NCI-H446 (cell line): ENCODE measurements around the gene DYNLT2B.
A peak's percentile ranks its signal among the peaks of the same experiment; 100 is the strongest.
"Not testable (repeated sequence)": the region's sequence is repeated elsewhere in the genome, so short reads cannot be mapped to it uniquely, and the experiment has no call there.

Experiments
- DNase-seq, 2 experiments: peaks; one replicate each; lab custom pipeline; 2025; lab: John Stamatoyannopoulos, UW

DYNLT2B gene

DNA sequence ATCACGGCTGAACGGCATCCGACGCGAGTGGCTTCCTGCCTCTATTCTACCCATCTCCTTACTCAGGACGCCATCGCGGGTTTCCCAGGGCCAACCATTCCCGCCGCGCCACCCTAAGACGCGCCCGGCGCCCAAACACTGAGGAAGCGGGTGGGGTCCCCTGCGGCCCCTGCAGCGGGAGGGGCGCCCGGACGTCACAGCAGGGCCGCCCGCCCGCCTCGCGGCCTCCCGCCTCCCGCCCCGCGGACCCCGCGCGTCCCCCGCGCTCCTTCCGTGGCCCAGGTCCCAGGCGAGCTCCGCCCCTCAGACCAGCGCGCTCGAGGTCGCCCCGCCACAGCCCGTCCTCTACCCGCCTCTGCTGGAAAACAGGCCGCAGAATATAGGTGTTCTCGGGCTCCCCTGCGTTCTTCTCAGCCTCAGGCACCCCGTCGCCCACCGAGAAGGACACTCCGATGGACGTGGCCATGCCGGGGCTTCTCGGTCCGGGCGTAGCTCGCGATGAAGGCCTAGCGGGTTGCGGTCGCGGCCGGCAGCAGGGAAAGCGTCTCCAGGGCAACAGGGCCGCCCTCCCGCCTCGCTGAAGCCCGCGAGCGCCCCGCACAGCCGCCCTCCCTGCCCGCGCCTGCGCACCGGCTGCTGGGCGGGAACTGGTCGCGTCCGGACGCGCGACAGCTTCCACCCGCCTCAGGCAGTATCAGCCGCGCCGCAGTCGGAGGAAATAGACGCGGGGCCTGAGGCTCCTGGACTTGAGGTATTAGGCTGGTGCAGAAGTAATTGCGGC, at the start of gene DYNLT2B:
Gene DYNLT2B (minus strand): TSS at position 554 of the 781 bp plus-strand sequence. CDS start 88 bp downstream, at position 466.
- DNase-seq: peak; percentile 58 to 94

DNA sequence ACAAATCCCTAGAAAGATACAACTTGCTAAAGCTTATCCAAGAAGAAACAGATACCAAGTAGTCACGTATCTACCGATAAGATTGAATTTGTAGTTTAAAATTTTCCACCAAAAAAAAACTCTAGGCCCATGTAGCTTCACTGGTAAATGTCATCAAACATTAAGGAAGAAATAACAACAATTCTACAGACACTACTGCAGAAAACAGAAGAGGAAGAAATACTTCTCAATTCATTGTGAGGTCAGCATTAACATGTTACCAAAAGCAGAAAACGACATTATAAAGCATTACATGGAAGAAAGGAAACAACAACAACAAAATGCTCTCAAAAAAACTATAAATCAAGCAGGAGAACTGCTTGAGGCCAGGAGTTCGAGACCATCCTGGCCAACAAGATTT, 47.7 kb upstream of the DYNLT2B start:
- DNase-seq: no peak

DNA sequence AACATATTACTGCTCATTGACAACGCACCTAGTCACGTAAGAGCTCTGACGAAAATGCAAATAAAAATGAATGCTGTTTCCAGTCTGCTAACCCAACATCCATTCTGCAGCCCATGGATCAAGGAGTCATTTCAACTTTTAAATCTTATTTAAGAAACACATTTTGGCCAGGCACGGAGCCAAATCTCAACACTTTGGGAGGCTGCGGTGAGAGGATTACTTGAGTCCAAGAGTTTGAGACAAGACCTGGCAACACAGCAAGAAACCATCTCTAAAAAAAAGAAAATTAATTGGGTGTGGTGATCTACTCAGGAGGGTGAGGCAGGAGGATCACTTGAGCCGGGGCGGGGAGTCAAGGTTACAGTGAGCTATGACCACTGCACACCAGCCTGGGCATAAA, 42.5 kb upstream of the DYNLT2B start:
- no peak for DNase-seq

DNA sequence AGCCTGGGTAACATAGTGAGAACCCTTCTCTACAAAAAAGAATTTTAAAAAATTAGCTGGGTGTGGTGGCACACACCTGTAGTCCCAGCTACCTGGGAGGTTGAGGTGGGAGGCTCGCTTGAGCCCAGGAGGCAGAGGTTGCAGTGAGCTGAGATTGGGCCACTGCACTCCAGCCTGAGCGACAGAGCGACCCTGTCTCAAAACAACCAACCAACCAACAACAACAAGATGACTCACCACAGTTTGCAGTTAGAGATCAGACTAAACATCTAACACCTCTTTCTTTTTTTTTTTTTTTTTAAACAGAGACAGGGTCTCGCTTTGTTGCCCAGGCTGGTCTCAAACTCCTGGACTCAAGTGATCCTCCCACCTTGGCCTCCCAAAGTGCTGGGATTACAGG, 40.5 kb upstream of the DYNLT2B start:
- DNase-seq: not testable (repeated sequence)

DNA sequence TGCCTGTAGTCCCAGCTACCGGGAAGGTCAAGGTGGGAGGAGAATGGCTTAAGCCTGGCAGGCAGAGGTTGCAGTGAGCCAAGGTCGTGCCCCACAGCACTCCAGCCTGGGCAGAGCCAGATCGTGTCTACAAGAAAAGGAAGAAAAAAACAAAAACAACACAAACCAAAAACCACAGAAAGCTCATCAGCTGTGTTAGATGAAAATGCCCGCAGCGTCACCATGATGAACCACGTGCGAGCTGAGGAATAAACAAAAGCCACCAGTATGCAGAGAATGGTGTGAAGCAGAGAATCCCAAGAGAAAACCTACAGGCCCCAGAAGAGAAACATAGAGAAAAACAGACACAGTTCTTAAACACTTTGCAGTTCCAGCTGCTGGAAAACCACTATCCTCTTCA, 39.9 kb upstream of the DYNLT2B start:
- DNase-seq: no peak

DNA sequence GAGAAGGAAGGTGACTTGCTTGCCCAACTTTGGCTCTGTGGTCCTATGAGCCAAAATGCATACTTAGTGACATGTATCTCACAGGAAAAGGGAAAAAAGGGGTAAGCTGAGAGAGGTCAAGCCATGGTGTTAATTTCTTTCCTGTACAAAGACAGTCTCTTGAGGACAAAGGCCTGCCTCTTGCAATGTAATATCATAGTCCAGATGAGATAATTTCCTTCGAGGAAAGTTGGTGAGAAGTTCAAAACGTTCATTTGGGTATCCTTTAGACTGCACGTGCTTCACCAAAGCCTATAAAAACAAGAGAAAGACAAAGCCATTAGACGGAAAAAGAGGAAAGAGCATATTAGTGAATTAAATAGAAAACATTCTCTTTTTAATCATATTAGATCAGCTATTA, 38.5 kb upstream of the DYNLT2B start:
- DNase-seq: no peak

DNA sequence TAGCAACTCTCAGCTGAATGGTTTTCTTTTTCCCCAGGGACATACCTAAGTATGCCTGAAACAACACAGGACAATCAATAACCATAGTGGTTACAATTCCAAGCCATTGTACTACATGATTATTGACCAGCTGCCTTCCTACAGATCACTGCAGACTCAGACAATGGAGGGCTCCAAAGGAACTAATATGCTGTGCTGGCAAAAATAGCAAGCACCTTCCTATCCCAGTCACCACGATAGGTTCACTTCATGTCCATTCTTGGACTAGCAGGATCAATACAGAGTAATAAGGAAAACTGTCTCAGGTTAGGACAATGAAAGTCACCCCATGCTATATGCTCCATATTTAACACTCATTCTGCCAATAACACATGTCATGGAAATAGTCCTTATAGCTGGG, 37.6 kb upstream of the DYNLT2B start:
- DNase-seq: no peak

DNA sequence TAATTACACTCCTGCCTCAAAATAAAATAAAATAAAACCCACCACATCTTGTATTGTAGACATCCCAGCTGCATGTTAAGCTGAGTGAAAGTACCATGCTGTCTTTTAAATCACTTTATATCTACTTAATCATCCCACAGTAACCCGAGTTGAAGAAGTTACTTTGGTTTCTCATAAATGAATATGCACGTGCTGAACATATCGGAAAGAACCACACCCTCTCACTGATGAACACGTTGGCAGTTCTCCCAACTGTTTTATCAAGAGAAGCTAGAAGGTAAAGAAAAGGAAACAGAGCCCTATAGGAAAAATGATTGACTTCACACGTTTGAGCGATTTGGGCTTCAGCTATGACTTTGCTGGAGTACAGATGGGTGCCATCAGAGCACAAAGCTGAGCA, 36.1 kb upstream of the DYNLT2B start:
- DNase-seq: no peak

DNA sequence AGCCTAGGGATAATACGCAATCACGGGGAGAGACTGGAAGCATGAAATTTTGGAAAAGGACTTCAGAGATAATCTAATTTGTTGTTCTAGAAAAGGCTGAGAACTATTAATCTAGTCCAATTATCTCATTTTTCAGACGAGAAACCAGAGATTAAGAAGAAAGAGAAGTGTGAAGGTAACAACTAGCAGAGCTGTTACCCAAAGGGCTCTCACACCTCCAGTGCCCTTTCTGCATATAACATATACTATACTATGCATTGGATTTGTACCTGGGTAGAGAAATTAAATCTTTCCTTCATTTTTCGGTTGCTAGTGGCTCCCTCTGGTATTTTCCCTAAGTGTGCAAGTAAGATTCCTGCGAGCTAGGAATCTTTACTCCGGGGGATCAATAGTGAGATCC, 33.5 kb upstream of the DYNLT2B start:
- no peak for DNase-seq

DNA sequence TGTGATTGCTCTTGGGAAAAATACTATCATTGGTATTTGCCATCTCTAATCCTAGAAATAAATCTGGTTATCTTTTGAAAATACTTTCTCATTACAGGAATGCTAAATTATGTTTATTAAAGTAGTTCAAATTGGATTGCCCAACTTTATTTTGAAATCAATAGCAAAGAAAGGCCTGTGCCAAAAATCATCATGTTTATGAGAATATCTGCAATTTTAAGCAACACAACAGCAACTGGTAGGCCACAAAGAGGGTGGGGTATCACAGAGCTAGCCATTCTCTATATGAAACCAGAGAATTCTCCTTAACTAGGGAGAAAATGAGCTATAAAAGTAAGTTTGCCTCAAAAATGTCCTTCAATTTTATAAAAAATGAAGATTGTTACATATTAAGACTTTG, 32.0 kb upstream of the DYNLT2B start:
- DNase-seq: no peak

DNA sequence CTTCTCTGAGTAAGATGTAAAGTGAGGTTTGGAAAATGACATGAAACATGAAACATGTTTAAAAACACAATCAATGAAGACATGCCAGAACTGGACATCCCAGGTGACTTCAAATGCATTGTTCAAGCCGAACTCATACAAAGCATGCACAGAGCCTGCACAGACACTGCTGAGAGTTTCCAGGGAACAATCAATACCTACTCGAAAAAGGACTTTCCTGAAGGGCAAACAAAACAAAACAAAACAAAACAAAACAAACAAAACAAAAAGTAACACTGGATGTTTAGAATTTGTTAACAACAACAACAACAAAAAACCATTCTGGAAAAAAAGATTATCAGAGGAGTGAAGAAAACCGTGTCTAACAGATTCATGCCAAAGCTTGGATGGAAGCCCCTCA, 30.7 kb upstream of the DYNLT2B start:
- DNase-seq: no peak

DNA sequence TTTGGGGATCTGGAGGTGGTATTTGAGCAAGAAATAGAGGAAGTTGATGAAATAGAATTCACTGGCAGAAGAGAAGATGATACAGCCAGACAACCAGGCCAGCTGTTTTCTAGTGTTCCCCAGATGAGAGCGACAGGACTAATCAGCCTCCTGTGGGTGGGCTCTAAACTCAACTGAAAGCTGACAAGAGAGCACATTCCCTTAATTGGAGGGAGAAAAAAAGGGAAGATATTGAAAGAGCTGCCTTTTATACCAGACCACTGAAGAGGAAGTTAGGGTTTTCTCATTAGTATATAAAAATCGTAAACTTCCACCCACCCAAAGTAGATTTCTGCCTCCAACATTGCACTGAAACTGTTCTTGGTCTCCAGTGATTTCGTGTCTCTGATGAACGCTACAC, 26.6 kb upstream of the DYNLT2B start:
- DNase-seq: no peak

DNA sequence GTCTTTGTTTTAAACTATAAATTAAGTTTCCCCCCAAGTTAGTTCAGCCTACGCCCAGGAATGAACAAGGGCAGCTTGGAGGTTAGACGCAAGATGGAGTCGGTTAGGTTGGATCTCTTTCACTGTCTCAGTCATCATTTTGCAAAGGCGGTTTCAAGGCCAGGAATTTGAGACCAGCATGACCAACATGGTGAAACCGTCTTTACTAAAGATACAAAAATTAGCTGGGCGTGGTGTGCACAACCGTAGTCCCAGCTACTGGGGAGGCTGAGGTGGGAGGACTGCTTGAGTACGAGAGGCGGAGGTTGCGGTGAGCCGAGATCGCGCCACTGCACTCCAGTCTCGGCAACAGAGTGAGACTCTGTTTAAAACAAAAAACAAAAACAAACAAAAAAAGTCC, 25.9 kb upstream of the DYNLT2B start:
- DNase-seq: not testable (repeated sequence)

DNA sequence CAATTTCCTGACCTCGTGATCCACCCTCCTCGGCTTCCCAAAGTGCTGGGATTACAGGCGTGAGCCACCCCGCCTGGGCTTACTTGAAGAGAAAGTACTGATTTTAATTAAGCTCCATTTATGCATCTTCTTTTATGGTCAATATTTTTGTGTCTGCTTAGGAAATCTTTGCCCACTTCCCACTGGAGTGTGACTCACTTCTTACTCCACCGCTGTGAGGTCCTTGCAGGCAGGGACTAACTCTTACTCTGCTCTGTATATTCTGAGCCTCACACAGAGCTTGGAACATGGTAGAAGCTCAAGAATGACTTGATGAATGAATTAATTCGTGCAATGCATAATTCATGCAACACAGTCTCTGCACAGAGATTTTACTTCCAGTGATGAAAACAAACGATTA, 23.1 kb upstream of the DYNLT2B start:
- DNase-seq: no peak

DNA sequence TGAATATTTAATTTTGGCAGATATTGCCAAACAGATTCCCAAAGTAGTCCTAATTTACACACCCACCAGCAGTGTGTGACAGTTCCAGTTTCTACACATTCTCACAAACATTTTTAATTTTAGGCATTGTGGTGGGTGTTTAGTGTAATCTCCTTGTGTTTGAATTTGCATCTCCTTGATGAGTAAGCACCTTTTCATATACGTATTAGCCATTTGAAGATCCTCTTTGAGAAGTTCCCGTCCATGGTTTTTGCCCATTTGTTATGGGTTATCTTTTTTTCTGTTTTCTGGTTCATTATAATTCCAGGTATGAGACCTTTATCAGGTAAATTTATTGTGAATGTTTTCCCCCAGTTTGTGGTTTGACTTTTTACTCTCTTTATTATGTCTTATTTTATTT, 22.4 kb upstream of the DYNLT2B start:
- DNase-seq: no peak

DNA sequence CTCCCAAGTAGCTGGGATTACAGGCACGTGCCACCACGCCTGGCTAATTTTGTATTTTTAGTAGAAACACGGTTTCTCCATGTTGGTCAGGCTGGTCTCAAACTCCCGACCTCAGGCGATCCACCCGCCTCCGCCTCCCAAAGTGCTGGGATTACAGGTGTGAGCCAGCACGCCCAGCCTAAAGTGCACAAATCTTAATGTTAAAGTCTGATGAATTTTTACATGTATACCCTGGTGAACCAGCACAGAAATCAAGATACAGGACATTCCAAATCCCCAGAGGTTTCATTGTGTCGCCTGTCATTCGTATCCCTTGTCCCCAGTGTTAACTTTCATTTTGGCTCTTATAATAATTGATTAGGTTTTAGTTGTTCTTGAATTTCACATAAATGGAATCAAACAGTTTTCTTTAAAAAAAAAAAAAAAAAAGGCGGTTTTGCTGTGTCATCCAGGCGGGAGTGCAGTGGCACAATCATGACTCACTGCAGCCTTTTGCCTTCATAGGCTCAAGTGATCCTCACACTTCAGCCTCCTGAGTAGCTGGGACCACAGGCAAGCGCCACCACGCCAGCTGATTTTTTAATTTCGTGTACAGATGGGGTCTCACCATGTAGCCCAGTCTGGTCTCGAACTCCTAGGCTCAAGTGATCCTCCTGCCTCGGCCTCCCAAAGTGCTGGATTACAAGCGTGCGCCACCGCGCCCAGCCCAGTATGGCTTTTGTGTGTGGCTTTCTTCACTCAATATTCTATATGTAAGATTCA, 21.6 kb upstream of the DYNLT2B start:
- DNase-seq: no peak

DNA sequence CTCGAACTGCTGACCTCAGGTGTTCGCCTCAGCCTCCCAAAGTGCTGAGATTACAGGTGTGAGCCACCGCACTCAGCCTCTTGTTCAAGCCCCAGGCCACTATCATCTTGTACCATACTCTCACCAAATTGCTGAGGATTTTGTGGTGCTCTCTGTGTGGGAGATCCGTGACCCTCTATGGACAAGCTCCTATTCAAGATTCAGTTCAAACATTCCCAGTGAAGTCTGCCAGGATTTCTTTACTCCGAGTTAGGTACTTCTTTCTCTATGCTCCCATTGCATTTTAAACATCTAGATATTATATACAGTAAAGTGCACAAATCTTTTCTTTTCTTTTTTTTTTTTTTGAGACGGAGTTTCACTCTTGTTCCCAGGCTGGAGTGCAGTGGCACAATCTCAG, 21.0 kb upstream of the DYNLT2B start:
- no peak for DNase-seq

DNA sequence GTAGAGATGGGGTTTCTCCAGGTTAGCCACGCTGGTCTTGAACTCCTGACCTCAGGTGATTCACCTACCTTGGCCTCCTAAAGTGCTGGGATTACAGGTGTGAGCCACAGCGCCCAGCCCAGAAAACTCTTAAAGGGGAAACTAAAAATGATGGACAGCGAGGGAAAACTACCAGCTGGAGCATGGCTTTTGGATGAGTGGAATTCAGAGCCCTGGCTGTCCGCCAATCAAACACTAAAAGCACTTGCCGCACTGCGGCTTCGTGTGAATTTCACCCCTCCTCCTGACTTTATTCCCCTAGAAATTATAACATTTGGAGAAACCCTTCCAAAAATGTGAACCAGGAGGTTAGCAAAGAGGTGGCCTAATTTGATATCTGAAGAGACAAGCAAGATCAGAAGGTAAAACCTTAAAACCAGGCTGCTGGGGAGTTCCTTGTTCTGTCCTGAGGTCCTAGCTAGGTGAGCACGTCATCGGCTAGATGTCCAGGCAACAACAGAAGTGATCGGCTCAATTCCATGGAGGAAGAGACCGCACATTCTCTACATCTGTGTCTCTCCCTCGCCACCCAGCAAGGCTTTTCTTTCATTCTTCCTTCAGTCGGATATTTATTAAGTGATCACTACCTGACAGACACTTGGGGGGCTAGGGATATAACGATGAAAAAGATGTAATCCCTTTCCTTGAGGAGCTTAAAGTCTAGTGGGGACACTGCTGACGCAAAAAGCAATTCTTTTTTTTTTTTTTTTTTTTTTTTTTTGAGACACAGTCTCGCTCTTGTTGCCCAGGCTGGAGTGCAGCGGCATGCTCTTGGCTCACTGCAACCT, 18.5 kb upstream of the DYNLT2B start:
- peak; percentile 20 to 63 for DNase-seq

DNA sequence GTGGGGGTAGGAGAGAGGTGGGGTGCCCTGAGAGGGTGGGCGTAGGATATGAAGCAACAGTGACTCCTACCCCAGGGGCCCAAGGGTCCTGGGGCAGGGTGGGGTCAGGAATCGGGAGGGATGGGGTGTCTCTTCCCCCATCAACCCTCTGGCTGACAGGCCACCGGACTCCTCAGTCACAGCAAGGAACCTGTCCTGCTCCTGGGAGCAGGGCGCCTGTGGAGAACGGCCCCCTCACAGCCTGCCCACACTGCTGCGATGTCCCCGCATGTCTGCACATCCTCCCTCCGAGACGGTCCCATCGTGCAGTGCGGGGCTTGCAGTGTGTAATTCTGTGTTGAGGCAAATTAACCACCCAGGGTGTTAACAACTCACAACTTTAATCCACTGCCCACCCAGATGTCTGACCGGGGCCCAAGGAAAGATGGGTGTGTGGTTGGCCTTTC, 17.5 kb upstream of the DYNLT2B start:
- DNase-seq: no peak

DNA sequence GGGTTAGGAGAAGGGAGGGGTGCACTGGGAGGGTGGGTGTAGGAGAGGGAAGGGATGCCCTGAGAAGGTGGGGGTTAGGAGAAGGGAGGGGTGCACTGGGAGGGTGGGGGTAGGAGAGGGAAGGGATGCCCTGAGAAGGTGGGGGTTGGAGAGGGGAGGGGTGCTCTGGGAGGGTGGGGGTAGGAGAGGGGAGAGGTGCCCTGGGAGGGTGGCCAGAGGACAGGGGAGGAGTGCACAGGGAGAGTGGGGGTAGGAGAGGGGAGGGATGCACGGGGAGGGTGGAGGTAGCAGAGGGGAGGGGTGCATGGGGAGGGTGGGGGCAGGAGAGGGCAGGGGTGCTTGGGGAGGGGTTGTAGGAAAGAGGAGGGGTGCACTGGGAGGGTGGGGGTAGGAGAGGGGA, 16.9 kb upstream of the DYNLT2B start:
- no peak for DNase-seq

DNA sequence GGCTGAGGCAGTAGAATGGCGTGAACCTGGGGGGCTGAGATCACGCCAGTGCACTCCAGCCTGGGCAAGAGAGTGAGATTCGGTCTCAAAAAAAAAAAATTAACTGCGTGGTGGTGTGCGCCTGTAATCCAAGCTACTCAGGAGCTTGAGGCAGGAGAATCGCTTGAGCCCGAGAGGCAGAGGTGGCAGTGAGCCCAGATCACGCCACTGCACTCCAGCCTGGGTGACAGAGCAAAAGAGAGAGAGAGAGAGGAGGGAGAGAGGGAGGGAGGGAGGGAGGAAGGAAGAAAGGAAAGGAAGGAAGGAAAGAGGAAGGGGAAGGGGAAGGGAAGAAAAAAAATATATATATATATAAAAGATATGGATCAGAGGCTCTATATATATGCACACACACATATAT, 14.1 kb upstream of the DYNLT2B start:
- no peak for DNase-seq

DNA sequence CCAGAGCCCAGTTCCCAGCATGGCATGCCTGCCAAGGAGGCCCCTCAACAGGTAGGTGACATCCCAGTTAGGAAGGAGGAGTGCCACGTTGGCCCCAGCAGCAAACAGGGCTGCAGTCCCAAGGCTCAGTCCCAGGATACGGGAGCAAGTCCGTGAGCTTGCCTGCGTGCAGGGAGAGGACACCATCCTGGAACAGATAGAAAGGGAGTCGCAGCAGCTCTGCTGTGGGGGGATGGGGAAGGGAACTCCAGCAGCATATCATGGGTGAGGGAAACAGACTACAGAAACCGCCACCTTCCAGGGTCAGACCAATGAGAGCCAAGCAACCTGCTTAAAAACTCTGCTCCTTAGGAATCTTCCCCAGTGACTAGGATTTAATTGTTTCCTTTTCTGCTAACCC, 9.4 kb upstream of the DYNLT2B start:
- no peak for DNase-seq

DNA sequence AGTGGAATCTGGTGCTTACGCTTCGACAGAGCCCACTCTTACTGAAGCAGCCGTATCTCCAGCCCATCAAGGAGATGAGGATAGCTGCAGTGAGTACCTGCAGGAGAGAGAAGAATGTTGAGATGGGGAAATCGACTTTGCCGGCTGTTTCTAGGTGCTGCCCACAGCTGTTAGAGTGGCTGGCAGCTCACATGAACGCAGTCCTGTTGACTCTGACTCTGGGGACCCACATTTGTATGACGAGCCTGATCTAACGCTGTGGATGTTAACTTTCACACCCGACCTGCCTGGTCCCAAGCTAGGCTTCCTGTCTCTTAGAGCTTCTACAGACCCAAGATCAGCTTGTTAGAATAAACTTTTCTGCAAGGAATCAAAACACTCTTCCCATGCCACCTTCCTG, 8.9 kb upstream of the DYNLT2B start:
- no peak for DNase-seq
